HEK293 (cell line): ENCODE data around the gene KCTD10.

Source experiments
- BCL11B ChIP-seq: fragments of 450-650 bp; formaldehyde crosslinking; IDR thresholded peaks from 2 replicates; pipeline ENCODE4 v1.5.1; 2016; ENCODE audit warnings: low read depth, missing biosample characterization, missing genetic modification characterization
- CTCF ChIP-seq: fragments of 450-650 bp; formaldehyde crosslinking; IDR thresholded peaks from 2 replicates; pipeline ENCODE4 v1.5.1; 2016; ENCODE audit warnings: missing biosample characterization, missing genetic modification characterization
- FEZF1 ChIP-seq: fragments of 450-650 bp; formaldehyde crosslinking; IDR thresholded peaks from 2 replicates; pipeline ENCODE4 v1.5.1; 2016; ENCODE audit warnings: missing biosample characterization, missing genetic modification characterization
- HOXC10 ChIP-seq: sonication (generic); formaldehyde crosslinking; IDR thresholded peaks from 2 replicates; pipeline ENCODE4 v1.8.1; 2023; ENCODE audit warnings: mild to moderate bottlenecking, missing genetic modification reagents
- INSM2 ChIP-seq: fragments of 450-650 bp; formaldehyde crosslinking; IDR thresholded peaks from 2 replicates; pipeline ENCODE4 v1.5.1; 2016; ENCODE audit warnings: missing biosample characterization, missing genetic modification characterization
- KLF10 ChIP-seq: fragments of 450-650 bp; IDR thresholded peaks from 2 replicates; pipeline ENCODE4 v1.5.1; 2018; ENCODE audit warnings: missing biosample characterization, mild to moderate bottlenecking, missing genetic modification characterization
- KLF17 ChIP-seq: fragments of 450-650 bp; formaldehyde crosslinking; IDR thresholded peaks from 2 replicates; pipeline ENCODE4 v1.5.1; 2016; ENCODE audit warnings: missing biosample characterization, missing genetic modification characterization
- KLF9 ChIP-seq: fragments of 450-650 bp; formaldehyde crosslinking; IDR thresholded peaks from 2 replicates; pipeline ENCODE4 v1.5.1; 2016; ENCODE audit warnings: missing biosample characterization, missing genetic modification characterization, low read depth
- WT1 ChIP-seq: fragments of 450-650 bp; formaldehyde crosslinking; IDR thresholded peaks from 2 replicates; pipeline ENCODE4 v1.5.1; 2016; ENCODE audit warnings: missing biosample characterization, missing genetic modification characterization
- ZFP3 ChIP-seq: fragments of 450-650 bp; formaldehyde crosslinking; IDR thresholded peaks from 2 replicates; pipeline ENCODE4 v1.5.1; 2016; ENCODE audit warnings: low read depth, missing biosample characterization, missing genetic modification characterization
- ZNF133 ChIP-seq: fragments of 450-650 bp; formaldehyde crosslinking; IDR thresholded peaks from 2 replicates; pipeline ENCODE4 v1.5.1; 2016; ENCODE audit warnings: missing biosample characterization, missing genetic modification characterization
- ZNF148 ChIP-seq: fragments of 450-650 bp; formaldehyde crosslinking; IDR thresholded peaks from 2 replicates; pipeline ENCODE4 v1.5.0; 2017; ENCODE audit warnings: missing biosample characterization, missing genetic modification characterization, borderline replicate concordance
- ZNF239 ChIP-seq: fragments of 450-650 bp; formaldehyde crosslinking; IDR thresholded peaks from 2 replicates; pipeline ENCODE4 v1.5.1; 2016; ENCODE audit warnings: missing biosample characterization, missing genetic modification characterization
- ZNF266 ChIP-seq: fragments of 450-650 bp; formaldehyde crosslinking; IDR thresholded peaks from 2 replicates; pipeline ENCODE4 v1.5.1; 2016; ENCODE audit warnings: missing biosample characterization, missing genetic modification characterization, low read depth
- ZNF280D ChIP-seq: fragments of 450-650 bp; formaldehyde crosslinking; IDR thresholded peaks from 2 replicates; pipeline ENCODE4 v1.5.1; 2016; ENCODE audit warnings: missing biosample characterization, missing genetic modification characterization
- ZNF302 ChIP-seq: fragments of 450-650 bp; formaldehyde crosslinking; IDR thresholded peaks from 2 replicates; pipeline ENCODE4 v1.5.1; 2016; ENCODE audit warnings: missing biosample characterization, missing genetic modification characterization, low read depth
- ZNF394 ChIP-seq: fragments of 450-650 bp; formaldehyde crosslinking; IDR thresholded peaks from 2 replicates; pipeline ENCODE4 v1.5.1; 2016; ENCODE audit warnings: missing biosample characterization, missing genetic modification characterization, mild to moderate bottlenecking, moderate library complexity, borderline replicate concordance
- ZNF488 ChIP-seq: fragments of 450-650 bp; formaldehyde crosslinking; IDR thresholded peaks from 2 replicates; pipeline ENCODE4 v1.5.1; 2016; ENCODE audit warnings: missing biosample characterization, missing genetic modification characterization
- ZNF561 ChIP-seq: fragments of 450-650 bp; IDR thresholded peaks from 2 replicates; pipeline ENCODE4 v1.5.1; 2018; ENCODE audit warnings: missing biosample characterization, missing genetic modification characterization, borderline replicate concordance
- ZNF610 ChIP-seq: fragments of 450-650 bp; formaldehyde crosslinking; IDR thresholded peaks from 2 replicates; pipeline ENCODE4 v1.5.1; 2016; ENCODE audit warnings: missing biosample characterization, missing genetic modification characterization, borderline replicate concordance
- ZNF654 ChIP-seq: fragments of 450-650 bp; formaldehyde crosslinking; IDR thresholded peaks from 2 replicates; pipeline ENCODE4 v1.5.1; 2016; ENCODE audit warnings: low read depth, missing biosample characterization, missing genetic modification characterization
- ZNF664 ChIP-seq: fragments of 450-650 bp; formaldehyde crosslinking; IDR thresholded peaks from 2 replicates; pipeline ENCODE4 v1.5.1; 2016; ENCODE audit warnings: missing biosample characterization, missing genetic modification characterization
- ZNF692 ChIP-seq: fragments of 450-650 bp; formaldehyde crosslinking; IDR thresholded peaks from 2 replicates; pipeline ENCODE4 v1.5.1; 2016; ENCODE audit warnings: missing biosample characterization, missing genetic modification characterization
- ZNF791 ChIP-seq: fragments of 450-650 bp; formaldehyde crosslinking; IDR thresholded peaks from 2 replicates; pipeline ENCODE4 v1.5.1; 2016; ENCODE audit warnings: missing biosample characterization, missing genetic modification characterization
- ZSCAN30 ChIP-seq: fragments of 450-650 bp; IDR thresholded peaks from 2 replicates; pipeline ENCODE4 v1.5.1; 2018; ENCODE audit warnings: missing biosample characterization, mild to moderate bottlenecking, missing genetic modification characterization, moderate library complexity

Gene KCTD10

GRCh38 chr12:109477185-109477962, at the start of gene KCTD10, which contains the start of gene UBE3B (continued):
- TF ChIP-seq ZNF239 (tag by site-specific recombination), result peak; percentile 80; the same call in 1 of the 2 replicates
- TF ChIP-seq ZNF692, result peak; percentile 81
- TF ChIP-seq ZFP3 (tag by site-specific recombination), result no peak
- peak; percentile 89 for TF ChIP-seq ZNF664 (tag by site-specific recombination)
- TF ChIP-seq FEZF1 (tag by site-specific recombination), result peak; percentile 45; the same call in 1 of the 2 replicates
- TF ChIP-seq CTCF (tag by site-specific recombination), result peak; percentile 60; the same call in 1 of the 2 replicates
- peak; percentile 78 for TF ChIP-seq ZNF488 (tag by site-specific recombination)
- peak; percentile 93 for TF ChIP-seq KLF9 (tag by site-specific recombination)
- TF ChIP-seq ZNF654 (tag by site-specific recombination), result no peak; the same call in 1 of the 2 replicates
- peak; percentile 86 for TF ChIP-seq KLF10 (tag by site-specific recombination)
- peak; percentile 72; the same call in 1 of the 2 replicates for TF ChIP-seq ZNF280D (tag by site-specific recombination)
- no peak for TF ChIP-seq HOXC10 (CRISPR knock-in tag)
- peak; percentile 97 for TF ChIP-seq ZNF148 (tag by site-specific recombination)
- peak; percentile 49; the same call in 1 of the 2 replicates for TF ChIP-seq WT1 (tag by site-specific recombination)
- no peak for TF ChIP-seq BCL11B (tag by site-specific recombination)
- TF ChIP-seq KLF17 (tag by site-specific recombination), result peak; percentile 98
- TF ChIP-seq INSM2 (tag by site-specific recombination), result peak; percentile 77
- TF ChIP-seq ZNF266 (tag by site-specific recombination), result no peak
- no peak for TF ChIP-seq ZNF302
- TF ChIP-seq ZNF791 (tag by site-specific recombination), result no peak
- peak; percentile 85 for TF ChIP-seq ZSCAN30 (tag by site-specific recombination)
- TF ChIP-seq ZNF561 (tag by site-specific recombination), result peak; percentile 95
- no peak for TF ChIP-seq ZNF133 (tag by site-specific recombination)
- peak; percentile 75; the same call in 1 of the 2 replicates for TF ChIP-seq ZNF610 (tag by site-specific recombination)
- TF ChIP-seq ZNF394, result peak; percentile 85
